MCF 10A (cell line): ENCODE data around the gene CUL3. TPM values are rescaled to one million over a fixed set of nuclear protein-coding genes. Genes with fewer than 3 reads are reported as not detected.
A peak's percentile ranks its signal among the peaks of the same experiment; 100 is the strongest.

ENCODE experiments used
- BruUV-seq: library from RNA; stranded (reverse); fragments of 400-500 nt; replicated peaks from 2 replicates; lab custom pipeline; 2021; lab: Mats Ljungman, UMichigan
- CTCF ChIA-PET: fragments of 300-600 bp; sonication (Branson Sonifier 250); formaldehyde crosslinking; extraction: SDS; loops from one replicate; lab custom pipeline; 2021; ENCODE audit warnings: antibody characterized with exemption, inconsistent platforms; lab: Yijun Ruan, JAX
- POLR2A ChIA-PET: fragments of 300-600, 350-650 bp; sonication (Branson Sonifier 250); formaldehyde crosslinking; extraction: SDS; loops from one replicate; lab custom pipeline; 2020; ENCODE audit warnings: antibody characterized with exemption, inconsistent platforms; lab: Yijun Ruan, JAX
- DNase-seq: peaks from one replicate; pipeline ENCODE4 v3.0.0-alpha.2; 2018; ENCODE audit not compliant: unreplicated experiment
- H3K27ac Mint-ChIP-seq: one replicate; pipeline ENCODE4 v1.8.0; 2022; ENCODE audit warnings: mild to moderate bottlenecking, low read depth, mixed read lengths; ENCODE audit not compliant: unreplicated experiment
- H3K27me3 Mint-ChIP-seq: one replicate; pipeline ENCODE4 v1.8.0; 2022; ENCODE audit warnings: mixed read lengths; ENCODE audit not compliant: insufficient read depth, unreplicated experiment
- H3K36me3 Mint-ChIP-seq: one replicate; pipeline ENCODE4 v1.8.0; 2022; ENCODE audit warnings: mild to moderate bottlenecking, moderate library complexity, mixed read lengths; ENCODE audit not compliant: insufficient read depth, unreplicated experiment
- H3K4me1 Mint-ChIP-seq: one replicate; pipeline ENCODE4 v1.8.0; 2022; ENCODE audit warnings: mixed read lengths; ENCODE audit not compliant: insufficient read depth, unreplicated experiment
- H3K4me3 Mint-ChIP-seq: one replicate; pipeline ENCODE4 v1.8.0; 2022; ENCODE audit warnings: mild to moderate bottlenecking, moderate library complexity, mixed read lengths; ENCODE audit not compliant: unreplicated experiment
- H3K9me3 Mint-ChIP-seq: one replicate; pipeline ENCODE4 v1.8.0; 2022; ENCODE audit warnings: mixed read lengths; ENCODE audit not compliant: unreplicated experiment
- CTCF ChIP-seq: fragments of 200-600 bp; IDR thresholded peaks from one replicate; pipeline ENCODE4 v1.8.0; 2022; ENCODE audit warnings: antibody characterized with exemption, mild to moderate bottlenecking; ENCODE audit not compliant: unreplicated experiment
- intact Hi-C: fragments of 100-400 bp; cut with micrococcal nuclease; formaldehyde crosslinking; loops from 2 replicates; pipeline ENCODE4 v1.14.1; 2022
- total RNA-seq: library from RNA; stranded (reverse); gene quantifications from 2 replicates; pipeline ENCODE4 v1.2.3, GENCODE V29; 2022

Gene CUL3
- total RNA-seq, 1 experiment from 2014 or later = 65.5 TPM

- no peak for DNase-seq
- no peak overlapping the region for H3K4me3 Mint-ChIP-seq
- intact Hi-C loops = no loop called here
- H3K9me3 Mint-ChIP-seq = no peaks in the 10 kb centered on the region
- H3K36me3 Mint-ChIP-seq = no peaks in the 10 kb centered on the region
- no peak overlapping the region for H3K27ac Mint-ChIP-seq
- CTCF ChIA-PET = interaction anchor here (0.7 to 1.7 kb wide), 3 partner anchors 13 to 258 kb away, joined by 4 to 5 read pairs (median 5); no protein-coding TSS in a partner anchor
- H3K27me3 Mint-ChIP-seq = no peaks in the 10 kb centered on the region
- H3K4me1 Mint-ChIP-seq = peaks cover 22% of the 10 kb centered on the region
- POLR2A ChIA-PET = interaction anchor here (1.2 to 2.5 kb wide), 4 partner anchors 9 to 60 kb away, joined by 4 to 9 read pairs (median 6); no protein-coding TSS in a partner anchor
- BruUV-seq = no TSS peak
- no peak for TF ChIP-seq CTCF
These were observed 4.9 kb downstream of the CUL3 start for GRCh38 chr2:224580248-224580647.

- TF ChIP-seq CTCF = no peak
- Mint-ChIP-seq H3K27me3 (no peaks in the 10 kb centered on the region), H3K4me1 (peaks cover 30% of the 10 kb centered on the region), H3K4me3 (peak overlapping the region; percentile 58), H3K27ac (peak overlapping the region; percentile 73), H3K36me3 (no peaks in the 10 kb centered on the region), H3K9me3 (no peaks in the 10 kb centered on the region)
- DNase-seq = peak; percentile 11
- intact Hi-C loops = no loop called here
- ChIA-PET POLR2A (interaction anchor here (0.7 to 2.5 kb wide), 6 partner anchors 8 to 130 kb away, joined by 3 to 9 read pairs (median 4); no protein-coding TSS in a partner anchor), CTCF (interaction anchor here (0.8 to 1.7 kb wide), 3 partner anchors 13 to 209 kb away, joined by 3 to 4 read pairs (median 3); no protein-coding TSS in a partner anchor)
- no TSS peak for BruUV-seq
These were observed 5.8 kb downstream of the CUL3 start for GRCh38 chr2:224579411-224579810.

- ChIA-PET POLR2A (interaction anchor here (0.9 to 1.1 kb wide), 2 partner anchors 8 to 56 kb away, joined by 3 to 6 read pairs; partner anchors contain the start of gene CUL3), CTCF (interaction anchor here (0.6 to 0.7 kb wide), 2 partner anchors 75 to 223 kb away, joined by 3 read pairs; no protein-coding TSS in a partner anchor)
- intact Hi-C loops = no loop called here
- DNase-seq = no peak
- Mint-ChIP-seq H3K27me3 (no peaks in the 10 kb centered on the region), H3K27ac (no peak overlapping the region), H3K4me1 (peaks cover 30% of the 10 kb centered on the region), H3K4me3 (no peak overlapping the region), H3K9me3 (no peaks in the 10 kb centered on the region), H3K36me3 (no peaks in the 10 kb centered on the region)
- no TSS peak for BruUV-seq
- TF ChIP-seq CTCF = no peak
These were observed 7.6 kb downstream of the CUL3 start for GRCh38 chr2:224577541-224577940.

GRCh38 chr2:224576088-224576715, 9.0 kb downstream of the CUL3 start:
- Mint-ChIP-seq H3K36me3 (no peaks in the 10 kb centered on the region), H3K27me3 (no peaks in the 10 kb centered on the region), H3K4me1 (peaks cover 30% of the 10 kb centered on the region), H3K9me3 (no peaks in the 10 kb centered on the region), H3K27ac (no peak overlapping the region), H3K4me3 (no peak overlapping the region)
- intact Hi-C loops = no loop called here
- ChIA-PET CTCF (interaction anchor here (0.6 to 0.9 kb wide), 3 partner anchors 10 to 127 kb away, joined by 3 to 5 read pairs (median 4); no protein-coding TSS in a partner anchor), POLR2A (interaction anchor here (1.1 kb wide), 1 partner anchor 10 kb away, joined by 6 read pairs; the partner anchor contains the start of gene CUL3)
- BruUV-seq = no TSS peak
- no peak for TF ChIP-seq CTCF
- no peak for DNase-seq
